H54 (cell line): Measurements from ENCODE around the gene SDC1.

Experiments used
- DNase-seq: peaks from one replicate; pipeline ENCODE4 v3.0.0; 2011; ENCODE audit warnings: low spot score, mixed read lengths; ENCODE audit not compliant: insufficient read length
- FAIRE-seq: peaks from 3 replicates; lab custom pipeline; 2011; peaks lifted over from hg19 to GRCh38; lab: Jason Lieb, UNC
- POLR2A ChIP-seq: IDR thresholded peaks from 2 replicates; pipeline ENCODE4 v1.6.1; 2011; ENCODE audit warnings: low read depth, mild to moderate bottlenecking, low read length

The SDC1 gene

DNA sequence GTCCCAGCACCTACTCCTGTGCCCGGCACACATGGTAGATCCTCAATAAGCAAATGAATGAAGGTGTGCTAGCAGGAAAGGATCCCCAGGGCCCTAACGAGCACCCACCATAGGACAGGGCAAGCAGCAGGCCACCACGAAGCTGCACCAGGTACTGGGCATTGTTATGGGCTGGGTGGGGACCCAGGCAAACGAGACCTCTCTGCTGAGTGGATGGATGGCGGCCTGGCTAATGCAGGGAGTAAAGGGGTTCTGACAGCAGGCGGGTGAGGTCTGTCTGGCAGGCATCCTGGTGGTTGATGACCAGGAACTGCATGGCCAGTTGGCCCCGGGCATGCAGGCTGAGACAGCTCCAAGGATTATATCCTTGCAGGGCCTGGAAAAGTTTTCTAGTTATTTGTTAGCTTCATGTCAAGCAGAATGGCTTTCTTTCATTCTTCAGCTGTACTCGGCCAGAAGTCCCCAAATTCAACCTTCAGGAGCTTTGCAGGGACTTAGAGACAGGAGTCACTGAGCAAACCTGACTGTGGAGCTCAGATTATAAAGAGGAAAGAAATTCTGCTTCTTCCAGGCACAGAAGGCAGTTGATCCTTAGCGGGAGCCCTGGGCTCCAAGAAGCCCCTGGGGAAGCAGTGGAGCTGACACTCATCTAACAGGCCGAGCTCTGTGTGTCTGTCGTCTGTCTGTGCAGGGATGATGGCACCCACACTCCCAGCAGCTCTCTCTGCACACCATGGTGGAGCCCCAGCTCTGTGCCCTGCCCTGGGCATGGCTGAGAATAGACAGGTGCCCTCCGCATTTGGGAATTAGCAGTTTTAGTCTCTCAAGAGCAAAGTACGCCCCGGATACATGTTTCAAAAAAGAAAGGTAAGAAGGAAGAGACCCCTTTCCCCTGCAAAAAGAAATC, 51.2 kb downstream of the SDC1 start:
- no peak for TF ChIP-seq POLR2A
- FAIRE-seq (no peak), DNase-seq (no peak)

DNA sequence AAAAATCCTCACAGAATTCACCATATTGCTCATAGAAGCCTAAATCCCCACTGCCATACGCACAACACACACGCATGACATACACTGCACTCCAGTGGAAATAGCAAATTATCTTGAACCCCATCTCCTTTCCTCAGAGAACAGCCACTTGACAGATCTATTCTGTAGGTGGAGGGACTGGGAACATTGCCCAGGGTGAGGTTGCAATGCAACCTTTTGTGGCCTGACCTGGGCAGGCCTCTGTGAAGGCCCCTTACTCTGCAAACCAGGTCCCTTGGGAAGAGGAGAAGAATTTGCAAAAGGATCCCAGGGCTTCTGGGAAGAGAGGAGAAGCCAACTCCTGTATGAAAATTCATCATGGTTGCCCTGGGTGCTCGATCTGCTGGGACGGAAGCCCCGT, 51.9 kb downstream of the SDC1 start:
- no peak for TF ChIP-seq POLR2A
- FAIRE-seq: no peak
- DNase-seq: no peak

DNA sequence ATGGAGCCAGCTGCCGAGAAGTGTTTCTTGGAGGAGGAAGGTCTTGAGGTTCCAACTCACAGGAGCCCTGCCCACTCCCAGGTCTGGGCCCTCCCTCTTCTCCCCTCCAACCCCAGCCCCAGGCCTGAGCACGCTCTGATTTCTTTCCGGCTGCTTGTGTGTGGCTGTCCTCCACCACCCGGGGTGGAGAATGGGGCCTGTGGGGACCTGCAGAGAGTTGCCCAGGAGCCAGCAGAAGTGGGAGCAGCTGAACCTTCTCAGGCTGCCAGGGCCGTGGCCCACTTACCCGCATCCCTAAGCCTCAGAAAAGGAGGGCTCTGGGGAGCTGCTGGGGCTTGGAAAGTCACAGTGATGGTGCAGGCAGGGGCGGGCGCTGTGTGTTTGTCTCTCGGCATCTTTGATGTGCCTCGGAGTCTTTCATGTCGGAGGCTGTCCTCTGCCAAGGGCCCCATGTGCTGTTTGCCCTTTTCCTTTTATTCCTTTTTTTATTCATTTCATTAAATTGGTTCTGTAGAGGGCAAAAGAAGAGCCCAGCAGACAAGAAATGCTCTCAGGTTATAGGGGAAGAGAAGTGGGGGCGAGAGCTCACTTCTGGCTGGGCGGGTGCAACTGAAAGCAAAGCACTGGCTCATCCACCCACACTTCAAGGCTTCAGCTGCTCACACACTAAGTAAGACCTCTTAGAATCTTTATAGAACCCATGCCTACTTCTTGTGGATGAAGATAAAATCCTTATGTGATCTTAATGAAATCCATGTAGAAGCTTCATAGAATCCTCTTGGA, 52.5 kb downstream of the SDC1 start:
- FAIRE-seq: no peak
- DNase-seq: no peak
- no peak for TF ChIP-seq POLR2A

DNA sequence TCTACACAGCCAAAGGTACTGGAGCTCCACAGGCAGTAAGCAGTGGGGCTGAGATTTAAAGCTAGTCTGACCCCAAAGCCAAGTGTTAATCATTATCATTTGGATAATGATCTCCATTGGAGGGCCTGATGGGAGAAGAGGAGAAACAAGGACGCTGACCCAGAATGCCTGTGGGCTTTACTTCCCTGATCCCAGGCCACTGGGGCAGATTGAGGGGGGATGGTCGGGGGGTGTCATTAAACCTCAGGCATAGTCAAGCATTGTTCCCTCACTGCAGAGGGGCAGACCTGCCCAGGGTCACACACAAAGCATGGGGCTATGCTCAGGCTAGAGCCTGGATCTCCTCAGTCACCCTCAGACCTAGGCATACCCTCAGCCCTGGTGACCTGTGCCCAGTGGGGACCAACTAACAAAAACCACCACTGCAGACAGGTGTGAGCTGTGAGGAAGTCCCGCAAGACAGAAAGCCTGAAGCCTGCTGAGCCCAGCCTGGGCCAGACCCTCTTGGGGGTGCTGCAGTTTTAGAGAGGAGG, 53.4 kb downstream of the SDC1 start:
- no peak for FAIRE-seq
- no peak for DNase-seq
- no peak for TF ChIP-seq POLR2A

DNA sequence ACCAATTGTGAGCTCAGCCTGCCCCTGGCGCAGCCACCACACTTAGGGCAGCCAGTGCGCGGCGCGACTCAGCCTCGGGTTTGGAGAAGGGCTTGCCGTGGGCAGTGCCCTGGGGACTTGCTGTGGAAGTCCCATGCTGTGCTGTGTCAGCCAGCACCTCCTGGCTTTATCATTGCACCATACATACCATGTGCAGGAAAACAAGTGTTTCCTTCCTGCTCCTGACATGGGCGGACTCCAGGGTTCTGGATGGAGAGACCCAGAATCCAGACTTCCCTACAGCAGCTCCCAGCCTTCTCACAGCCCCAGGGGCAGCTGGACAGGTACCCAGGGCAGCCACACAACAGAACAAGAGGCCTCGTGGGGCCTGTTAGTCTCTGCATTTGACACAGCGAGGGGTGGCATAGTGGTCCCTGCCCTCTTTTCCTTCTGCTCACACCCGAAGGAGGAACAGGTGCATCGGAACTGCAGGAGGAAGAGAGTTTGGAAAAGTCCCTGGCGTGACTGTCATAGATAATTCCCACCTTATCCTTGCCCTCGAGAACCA, 54.2 kb downstream of the SDC1 start:
- DNase-seq: no peak
- TF ChIP-seq POLR2A: no peak
- FAIRE-seq: no peak

DNA sequence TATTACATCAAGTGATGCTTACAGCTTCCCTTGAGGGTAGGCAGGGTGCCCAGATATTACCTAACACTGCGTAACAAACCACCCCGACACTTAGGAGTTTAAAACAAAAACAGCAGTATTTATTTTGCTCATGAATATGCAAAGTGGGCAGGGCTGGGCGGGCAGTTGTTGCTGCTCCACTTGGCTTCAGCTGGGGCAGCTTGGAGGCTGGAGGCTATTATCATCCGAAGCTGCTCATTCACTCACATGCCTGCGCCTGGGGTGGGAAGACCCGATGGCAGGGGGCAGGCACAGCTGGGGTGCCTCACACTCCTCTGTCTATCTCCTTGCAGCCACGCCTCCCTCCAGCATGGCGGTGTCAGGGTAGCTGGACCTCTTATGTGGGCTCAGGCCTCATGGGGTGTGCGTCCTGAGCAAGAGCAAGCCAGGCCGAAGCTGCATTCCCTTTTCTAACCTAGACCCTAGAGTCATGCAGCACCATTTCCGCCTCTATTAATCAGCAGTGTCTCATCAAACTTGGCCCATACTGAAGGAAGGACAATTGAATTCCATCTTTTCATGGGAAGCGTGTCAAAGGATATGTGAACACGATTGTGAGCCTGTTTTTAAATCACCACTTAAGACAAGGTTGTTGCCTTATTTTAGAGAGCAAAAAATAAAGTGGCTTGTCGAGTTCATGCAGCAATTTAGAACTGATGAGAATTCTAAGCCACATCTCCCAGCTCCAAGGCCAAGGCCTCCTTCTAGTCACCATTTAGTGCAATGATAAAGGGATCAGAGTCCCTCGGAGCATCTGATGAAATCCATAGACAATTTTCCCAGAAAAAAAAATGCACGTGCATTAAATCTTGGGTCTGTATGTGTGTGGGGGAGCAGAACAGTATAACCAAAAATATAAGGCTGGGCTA, 54.9 kb downstream of the SDC1 start:
- FAIRE-seq: no peak
- no peak for TF ChIP-seq POLR2A
- DNase-seq: no peak

DNA sequence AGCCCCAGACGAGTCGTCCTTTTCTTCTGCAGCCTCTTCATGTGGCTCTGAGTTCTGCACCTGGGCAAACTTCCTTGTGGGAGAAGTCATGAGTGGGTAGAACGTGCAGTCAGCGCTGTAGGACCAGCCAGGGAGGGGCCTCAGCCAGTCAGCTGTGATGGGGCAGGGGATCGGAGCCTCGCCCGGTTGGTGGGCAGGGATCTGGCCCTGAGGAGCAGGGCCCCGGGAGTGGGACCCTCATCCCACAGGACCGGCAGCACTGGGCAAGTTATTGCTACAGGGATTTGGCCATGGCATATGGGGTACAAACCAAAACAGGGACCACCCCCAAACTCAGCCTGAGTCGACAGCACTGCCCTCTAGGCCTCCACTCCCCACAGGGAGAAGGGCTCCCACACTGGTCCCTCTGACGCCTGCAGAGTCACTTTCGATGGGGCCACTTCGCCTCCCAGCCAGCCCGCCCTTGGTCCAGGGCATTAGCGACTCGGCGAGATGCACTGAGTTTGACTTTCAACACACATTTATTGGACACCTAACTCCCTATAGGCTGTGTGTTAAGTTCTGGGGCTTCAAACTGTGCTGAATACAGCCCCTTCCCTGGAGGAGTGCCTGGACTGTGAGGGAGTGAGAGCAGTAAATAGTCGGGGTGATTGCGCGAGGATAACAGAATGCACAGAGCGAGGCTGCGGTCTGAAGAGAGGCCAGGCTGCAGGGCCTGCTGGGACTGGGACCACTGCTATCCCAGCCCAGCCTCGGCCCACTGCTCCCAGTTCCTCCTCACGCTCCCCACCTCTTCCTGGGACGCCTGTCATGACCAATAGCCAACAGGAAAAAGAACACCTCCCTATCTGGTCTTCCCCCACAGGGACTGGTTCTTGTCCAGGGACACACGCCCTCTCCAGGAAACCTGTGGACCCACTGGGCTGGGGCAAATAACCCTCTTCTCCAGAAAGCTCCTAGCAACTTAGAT, 55.9 kb downstream of the SDC1 start:
- TF ChIP-seq POLR2A: no peak
- no peak for DNase-seq
- no peak for FAIRE-seq

DNA sequence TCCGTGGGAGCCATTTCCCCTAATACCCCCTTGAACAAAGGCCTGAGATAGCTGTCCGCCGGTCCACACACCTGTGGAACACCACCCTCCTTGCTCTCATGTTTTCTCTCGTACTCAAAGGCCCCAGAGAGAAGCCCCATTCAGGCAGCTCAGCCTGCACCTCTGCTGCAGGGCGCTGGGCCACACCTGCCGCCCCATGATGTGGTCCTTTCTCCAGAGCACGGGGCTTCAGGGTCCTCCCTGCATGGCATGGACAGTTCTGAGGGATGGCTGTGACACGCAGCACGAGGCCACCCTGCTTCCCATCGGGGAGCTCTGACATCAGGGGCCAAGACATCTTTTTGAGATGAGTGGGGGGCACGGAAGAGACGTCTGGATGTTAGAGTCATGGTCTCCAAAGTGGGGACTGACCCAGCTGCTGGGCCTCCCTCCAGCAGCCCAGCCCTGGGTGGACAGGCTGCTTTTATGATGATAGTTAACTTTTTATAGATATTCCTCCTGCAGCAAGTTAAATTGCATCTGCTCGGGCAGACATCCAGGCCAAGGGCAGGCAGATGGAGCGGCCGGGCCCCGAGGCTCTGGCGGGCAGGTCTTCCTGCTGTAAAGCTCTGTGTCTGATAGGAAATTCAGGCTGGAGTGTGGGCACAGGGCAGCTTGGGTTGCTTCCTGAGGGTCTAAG, 56.7 kb downstream of the SDC1 start:
- DNase-seq (no peak), FAIRE-seq (no peak)
- TF ChIP-seq POLR2A: no peak

DNA sequence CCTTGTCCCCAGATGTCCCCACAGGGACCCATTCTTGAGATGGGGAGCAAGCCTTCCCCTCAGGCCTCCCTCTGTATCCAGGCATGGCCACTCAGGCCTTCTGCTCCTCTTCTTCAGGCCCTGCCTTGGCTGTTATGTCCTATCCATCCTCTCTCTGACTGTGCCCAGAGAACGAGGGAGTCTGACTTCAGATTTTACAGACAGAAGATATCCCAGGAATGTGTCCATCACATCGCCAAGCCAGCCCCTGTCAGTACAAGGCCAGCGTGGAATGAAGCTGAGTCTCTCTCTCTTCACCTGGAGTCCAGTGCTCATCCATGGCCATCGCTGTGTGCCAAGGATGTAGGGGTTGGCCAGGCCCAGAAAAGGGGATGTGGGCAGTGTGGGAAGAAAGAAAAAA, 57.6 kb downstream of the SDC1 start:
- no peak for FAIRE-seq
- no peak for TF ChIP-seq POLR2A

DNA sequence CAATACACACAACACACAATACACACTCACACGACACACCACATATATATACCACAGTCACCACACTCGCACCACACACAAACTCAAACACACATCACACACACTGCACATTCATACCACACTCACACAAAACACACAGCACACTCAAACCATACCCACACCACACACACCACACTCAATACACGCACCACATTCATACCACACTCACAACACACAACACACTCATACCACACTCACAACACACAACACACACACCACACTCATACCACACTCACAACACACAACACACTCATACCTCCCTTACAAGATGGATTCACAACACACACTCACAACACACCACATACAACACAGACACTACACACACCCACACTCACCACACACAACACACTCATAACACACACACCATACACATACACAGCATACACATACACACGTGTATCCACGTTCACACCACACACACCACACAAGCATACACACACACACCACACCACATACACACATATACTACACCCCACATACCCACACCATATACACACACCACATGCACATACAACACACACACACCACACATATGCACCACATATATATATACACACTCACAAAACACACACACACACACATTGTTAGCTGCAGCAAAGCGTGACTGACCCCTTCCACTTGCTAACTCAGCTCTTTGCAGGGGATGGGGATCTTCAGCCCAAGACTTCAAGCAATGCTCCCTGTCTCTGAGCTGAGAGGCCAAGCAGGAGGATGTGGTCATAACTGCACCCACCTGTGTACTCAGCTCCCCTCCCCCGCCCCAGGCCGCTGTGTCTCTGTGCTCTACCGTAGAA, 59.0 kb downstream of the SDC1 start:
- TF ChIP-seq POLR2A: no peak
- no peak for FAIRE-seq

More for the DNA sequence above, 57.6 kb downstream of the SDC1 start:
- no peak for DNase-seq

More for the DNA sequence above, 59.0 kb downstream of the SDC1 start:
- no peak for DNase-seq
